ENCODE data around the gene USP34.
"Not testable (repeated sequence)": the region's sequence is repeated elsewhere in the genome, so short reads cannot be mapped to it uniquely, and the experiment has no call there.

The USP34 gene

GRCh38 chr2:61470965-61471904 is at the start of gene USP34:
USP34 (minus strand) TSS chr2:61471087; CDS start chr2:61470692, 395 bp downstream.
- DNase-seq, result peak; percentile 89

- no peak for DNase-seq
Observed at GRCh38 chr2:61520261-61520660, 49.4 kb upstream of the USP34 start.

- no peak for DNase-seq
Observed at GRCh38 chr2:61512768-61513398, 42.0 kb upstream of the USP34 start.

- no peak for DNase-seq
Observed at GRCh38 chr2:61510674-61511671, 40.1 kb upstream of the USP34 start.

- DNase-seq, result no peak
Observed at GRCh38 chr2:61504949-61505348, 34.1 kb upstream of the USP34 start.

GRCh38 chr2:61499060-61499459 is 28.2 kb upstream of the USP34 start:
- no peak for DNase-seq

- DNase-seq, result no peak
Observed at GRCh38 chr2:61493523-61493942, 22.6 kb upstream of the USP34 start.

- DNase-seq, result no peak
Observed at GRCh38 chr2:61492476-61492875, 21.6 kb upstream of the USP34 start.

GRCh38 chr2:61485281-61485680 is 14.4 kb upstream of the USP34 start:
- DNase-seq, result no peak

- DNase-seq, result no peak
Observed at GRCh38 chr2:61478086-61478485, 7.2 kb upstream of the USP34 start.

GRCh38 chr2:61476929-61477589 is 6.2 kb upstream of the USP34 start:
- DNase-seq, result not testable (repeated sequence)

- DNase-seq, result peak; percentile 19
Observed at GRCh38 chr2:61471905-61472805, 1.3 kb upstream of the USP34 start.

GRCh38 chr2:61470122-61470951 is 550 bp downstream of the USP34 start:
- DNase-seq, result peak; percentile 80

- no peak for DNase-seq
Observed at GRCh38 chr2:61469424-61470121, 1.3 kb downstream of the USP34 start.

GRCh38 chr2:61468231-61468630 is 2.7 kb downstream of the USP34 start:
- not testable (repeated sequence) for DNase-seq

- DNase-seq, result no peak
Observed at GRCh38 chr2:61465045-61465444, 5.8 kb downstream of the USP34 start.

GRCh38 chr2:61463769-61464475 is 7.0 kb downstream of the USP34 start:
- no peak for DNase-seq

GRCh38 chr2:61461404-61461803 is 9.5 kb downstream of the USP34 start:
- no peak for DNase-seq

- no peak for DNase-seq
Observed at GRCh38 chr2:61460163-61460562, 10.7 kb downstream of the USP34 start.
